ENCODE measurements around the gene KPNA3.

DNA sequence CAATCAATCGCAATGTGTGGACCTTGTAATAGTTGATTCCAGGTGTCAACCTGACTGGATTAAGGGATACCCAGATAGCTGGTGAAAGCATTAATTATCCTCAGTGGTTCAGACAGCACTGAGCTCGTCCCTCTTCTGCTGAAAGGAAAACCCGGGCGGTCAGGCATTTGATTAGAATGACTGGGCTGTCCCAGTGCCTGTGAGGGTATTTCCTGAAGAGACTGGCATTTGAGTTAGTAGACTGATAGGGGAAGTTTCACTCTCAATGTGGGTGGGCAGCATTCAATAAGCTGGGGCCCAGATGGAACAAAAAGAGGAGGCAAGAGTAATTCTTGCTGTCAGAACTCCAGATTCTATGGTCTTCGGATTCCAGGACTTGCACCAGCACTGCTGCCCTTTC is 31.9 kb downstream of the KPNA3 start:
- TF ChIP-seq EZH2 (IDR thresholded peaks at IDR 0.05; ENCODE audit: low read length, missing control alignments) (no peak), CTCF (conservative IDR thresholded peaks at IDR 0.05 in 1 of 2, IDR thresholded peaks at IDR 0.05 in 1 of 2; ENCODE audit: low read depth in 1 of 2, low read length in 2 of 2) (no peak)
